ENCODE data around the gene CGAS. TPM values are rescaled to one million over a fixed set of nuclear protein-coding genes. Genes with fewer than 3 reads are reported as not detected.

Gene CGAS
- 5.3 to 7.1 TPM (median 5.5 TPM) in 5 replicates for total RNA-seq (2022; extraction: Qiagen RNA extraction; ENCODE audit: low read depth)

GRCh38 chr6:73452107-73452461 is at the start of gene CGAS:
CGAS (minus strand) TSS chr6:73452297; CDS start chr6:73452181, 116 bp downstream.

DNA sequence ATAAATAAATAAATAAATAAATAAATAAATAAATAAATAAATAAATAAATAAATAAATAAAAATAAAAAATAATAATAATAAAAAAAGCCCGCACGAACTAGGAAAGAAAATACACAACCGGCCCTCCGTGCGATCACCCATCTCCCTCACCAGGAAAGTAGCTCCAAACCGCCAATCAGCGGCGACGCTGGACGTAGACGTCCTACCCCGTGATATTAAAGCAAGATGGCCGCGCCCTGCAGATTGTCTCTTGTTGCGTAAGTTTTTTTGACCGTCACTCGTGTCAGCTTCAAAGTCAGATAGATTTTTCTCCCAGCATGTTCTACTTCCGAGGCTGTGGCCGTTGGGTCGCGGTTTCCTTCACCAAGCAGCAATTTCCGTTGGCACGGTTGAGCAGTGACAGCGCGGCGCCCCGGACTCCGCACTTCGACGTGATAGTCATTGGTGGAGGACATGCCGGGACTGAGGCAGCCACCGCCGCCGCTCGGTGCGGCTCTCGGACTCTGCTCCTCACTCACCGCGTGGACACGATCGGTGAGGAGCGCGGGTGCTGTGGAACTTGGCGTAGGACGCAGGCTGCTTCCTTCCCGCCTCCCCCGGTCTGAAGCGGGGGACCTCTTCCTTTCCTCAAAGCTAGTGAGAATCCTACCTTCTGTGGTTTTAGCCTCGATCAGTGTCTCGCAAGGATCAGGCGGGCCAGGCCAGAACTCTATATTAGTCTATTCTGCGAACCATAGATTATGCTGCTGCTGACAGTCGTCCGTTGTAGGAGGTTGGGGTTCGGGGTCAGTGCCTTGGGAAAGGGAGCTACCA is 9.6 kb upstream of the CGAS start, which contains the start of gene MTO1:
MTO1 (plus strand) TSS at position 201 of the 814 bp plus-strand sequence; CDS start at position 319, 118 bp downstream.

GRCh38 chr6:73394577-73395354 is 57.3 kb downstream of the CGAS start, which contains the start of gene DDX43:
DDX43 (plus strand) TSS chr6:73394828; CDS start chr6:73394906, 78 bp downstream.

Other genes starting within 250 kb of the CGAS start
- 0.25 to 0.66 TPM (median 0.31 TPM) in 3 of 5 replicates, not detected in the others for gene KHDC1L, start 226.8 kb downstream of the CGAS start, total RNA-seq (2022; extraction: Qiagen RNA extraction; ENCODE audit: low read depth)
- 3.2 to 4.8 TPM (median 3.8 TPM) in 5 replicates for gene KHDC1, start 189.1 kb downstream of the CGAS start, total RNA-seq (2022; extraction: Qiagen RNA extraction; ENCODE audit: low read depth)
- gene DPPA5, start 98.0 kb downstream of the CGAS start, total RNA-seq (2022; extraction: Qiagen RNA extraction; ENCODE audit: low read depth) = not detected in 5 replicates
- not detected in 5 replicates for gene KHDC3L, start 89.6 kb downstream of the CGAS start, total RNA-seq (2022; extraction: Qiagen RNA extraction; ENCODE audit: low read depth)
- not detected in 5 replicates for gene OOEP, start 82.4 kb downstream of the CGAS start, total RNA-seq (2022; extraction: Qiagen RNA extraction; ENCODE audit: low read depth)
- not detected in 5 replicates for gene DDX43, start 57.5 kb downstream of the CGAS start, total RNA-seq (2022; extraction: Qiagen RNA extraction; ENCODE audit: low read depth)
- 10.7 to 11.1 TPM (median 10.9 TPM) in 5 replicates for gene MTO1, start 9.4 kb upstream of the CGAS start, total RNA-seq (2022; extraction: Qiagen RNA extraction; ENCODE audit: low read depth)
- 7,345 to 9,062 TPM (median 7,697 TPM) in 5 replicates for gene EEF1A1, start 68.7 kb upstream of the CGAS start, total RNA-seq (2022; extraction: Qiagen RNA extraction; ENCODE audit: low read depth)
- gene SLC17A5, start 201.7 kb upstream of the CGAS start, total RNA-seq (2022; extraction: Qiagen RNA extraction; ENCODE audit: low read depth) = 8.7 to 11.3 TPM (median 9.2 TPM) in 5 replicates
- 21.3 to 37.3 TPM (median 29.2 TPM) in 5 replicates for gene CD109, start 243.9 kb upstream of the CGAS start, total RNA-seq (2022; extraction: Qiagen RNA extraction; ENCODE audit: low read depth)